HG03095 (cell line): Measurements from ENCODE around the gene PHOSPHO1.

Source experiments
- ATAC-seq: cut with Tn5 transposase; IDR thresholded peaks from one replicate; pipeline ENCODE4 v1.9.1; 2021; ENCODE audit warnings: moderate library complexity; ENCODE audit not compliant: unreplicated experiment

PHOSPHO1 gene

GRCh38 chr17:49244839-49245238, 14.3 kb upstream of the PHOSPHO1 start:
- ATAC-seq: no peak

- no peak for ATAC-seq
Observed at GRCh38 chr17:49242813-49243212, 12.2 kb upstream of the PHOSPHO1 start.

GRCh38 chr17:49241692-49242397, 11.3 kb upstream of the PHOSPHO1 start:
- ATAC-seq: no peak

GRCh38 chr17:49241040-49241439, 10.5 kb upstream of the PHOSPHO1 start:
- no peak for ATAC-seq

GRCh38 chr17:49240619-49241018, 10.0 kb upstream of the PHOSPHO1 start:
- no peak for ATAC-seq

GRCh38 chr17:49239963-49240362, 9.4 kb upstream of the PHOSPHO1 start:
- ATAC-seq: no peak

- no peak for ATAC-seq
Observed at GRCh38 chr17:49235896-49236295, 5.3 kb upstream of the PHOSPHO1 start.

- no peak for ATAC-seq
Observed at GRCh38 chr17:49234509-49235080, 4.0 kb upstream of the PHOSPHO1 start.

- ATAC-seq: no peak
Observed at GRCh38 chr17:49231563-49231894, 942 bp upstream of the PHOSPHO1 start.

- no peak for ATAC-seq
Observed at GRCh38 chr17:49229805-49230600, 584 bp downstream of the PHOSPHO1 start.

GRCh38 chr17:49229076-49229804, 1.3 kb downstream of the PHOSPHO1 start:
- no peak for ATAC-seq

GRCh38 chr17:49227436-49228261, 2.9 kb downstream of the PHOSPHO1 start:
- ATAC-seq: no peak

GRCh38 chr17:49226771-49227435, 3.7 kb downstream of the PHOSPHO1 start:
- no peak for ATAC-seq

- ATAC-seq: no peak
Observed at GRCh38 chr17:49225554-49226236, 4.9 kb downstream of the PHOSPHO1 start.

GRCh38 chr17:49224997-49225337, 5.6 kb downstream of the PHOSPHO1 start:
- no peak for ATAC-seq

GRCh38 chr17:49224198-49224996, 6.2 kb downstream of the PHOSPHO1 start:
- ATAC-seq: no peak

GRCh38 chr17:49223517-49224197, 6.9 kb downstream of the PHOSPHO1 start:
- ATAC-seq: no peak

- no peak for ATAC-seq
Observed at GRCh38 chr17:49223168-49223516, 7.4 kb downstream of the PHOSPHO1 start.
